ENCODE measurements around the gene EYS. TPM values are rescaled to one million over a fixed set of nuclear protein-coding genes. Genes with fewer than 3 reads are reported as not detected.

EYS gene
- total RNA-seq, 1 experiment from 2014 or later, result not detected

DNA sequence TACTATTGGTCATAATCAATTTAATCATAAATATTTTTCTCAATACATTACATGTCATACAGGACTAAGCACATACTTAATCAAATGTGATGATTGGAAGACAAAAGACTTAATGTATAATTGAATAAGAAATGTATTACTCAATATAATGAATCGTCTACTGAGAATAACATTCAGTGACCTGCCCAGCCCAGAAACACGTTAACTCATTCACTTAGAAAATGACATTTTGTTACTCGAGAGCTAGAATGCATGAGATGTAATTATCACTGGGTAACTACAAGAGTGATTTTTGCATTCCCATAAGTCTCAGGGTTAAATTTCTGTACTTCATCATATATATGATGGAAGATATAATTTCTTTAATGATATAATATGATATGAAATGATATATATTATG is 444.8 kb downstream of the EYS start:
- no peak for DNase-seq
- Histone ChIP-seq H3K4me1 (ENCODE audit: insufficient read depth, low read length) (no peaks in the 10 kb centered on the region), H3K79me1 (ENCODE audit: insufficient read depth, low read depth, low read length, poor library complexity, severe bottlenecking) (no peaks in the 10 kb centered on the region), H4K20me1 (ENCODE audit: control insufficient read depth, insufficient read depth, insufficient read length) (no peaks in the 10 kb centered on the region), H3K4me2 (ENCODE audit: insufficient read depth, insufficient read length, low read length) (no peak overlapping the region), H3T11ph (ENCODE audit: low read length) (no peak overlapping the region), H2BK12ac (ENCODE audit: insufficient read length, low read depth, low read length) (no peak overlapping the region), H4K91ac (ENCODE audit: insufficient read length, low read depth, low read length) (no peak overlapping the region), H2BK20ac (ENCODE audit: low read depth, low read length, poor library complexity, severe bottlenecking) (no peak overlapping the region), H3K27me3 (ENCODE audit: insufficient read depth, low read length) (no peaks in the 10 kb centered on the region), H3K23me2 (ENCODE audit: insufficient read length, low read depth, low read length, poor library complexity, severe bottlenecking) (no peaks in the 10 kb centered on the region), H3K56ac (ENCODE audit: insufficient read length, low read depth, low read length) (no peak overlapping the region), H2BK5ac (ENCODE audit: insufficient read length, low read length) (no peak overlapping the region), H3K23ac (ENCODE audit: insufficient read length, low read depth, low read length) (no peak overlapping the region), H4K8ac (replicated peaks; ENCODE audit: insufficient read length, low read depth, low read length) (no peak overlapping the region), H3K79me2 (ENCODE audit: insufficient read depth, low read length) (no peaks in the 10 kb centered on the region), H2AFZ (ENCODE audit: low read length) (no peak overlapping the region), H3K27ac (ENCODE audit: insufficient read length, low read depth, low read length) (no peak overlapping the region), H3K14ac (ENCODE audit: insufficient read depth, low read length) (no peak overlapping the region), H2BK15ac (ENCODE audit: low read depth, low read length) (no peak overlapping the region), H3K4ac (ENCODE audit: low read depth, low read length) (no peak overlapping the region), H2AK5ac (ENCODE audit: insufficient read length, low read length) (no peak overlapping the region), H4K5ac (ENCODE audit: insufficient read length, low read depth, low read length) (no peak overlapping the region), H2BK120ac (ENCODE audit: low read depth, low read length, poor library complexity, severe bottlenecking) (no peak overlapping the region), H3K9me3 (ENCODE audit: control insufficient read depth, low read depth, low read length) (no peaks in the 10 kb centered on the region), H3K18ac (ENCODE audit: insufficient read length, low read depth, low read length) (no peak overlapping the region), H3K9ac (ENCODE audit: extremely low read depth, insufficient read length, low read length) (no peak overlapping the region)
- no CpG with 5 or more reads among the region's 3 CpGs for WGBS (ENCODE audit: extremely low coverage, insufficient read length, low lambda C conversion rate)
- H3K27ac Mint-ChIP-seq, result no peak overlapping the region
- H3K9me3 Mint-ChIP-seq, result peaks cover 4% of the 10 kb centered on the region in 2 experiments; a peak in 4 of 5 replicates
- H3K27me3 Mint-ChIP-seq (ENCODE audit: low read depth), result no peaks in the 10 kb centered on the region
- H3K36me3 Mint-ChIP-seq (ENCODE audit: insufficient read depth in 1 of 3, low read depth in 3 of 3), result peaks cover 0 to 14% (median 3%) of the 10 kb centered on the region in 3 experiments; a peak in 4 of 7 replicates
- TF ChIP-seq, protein P1, sequence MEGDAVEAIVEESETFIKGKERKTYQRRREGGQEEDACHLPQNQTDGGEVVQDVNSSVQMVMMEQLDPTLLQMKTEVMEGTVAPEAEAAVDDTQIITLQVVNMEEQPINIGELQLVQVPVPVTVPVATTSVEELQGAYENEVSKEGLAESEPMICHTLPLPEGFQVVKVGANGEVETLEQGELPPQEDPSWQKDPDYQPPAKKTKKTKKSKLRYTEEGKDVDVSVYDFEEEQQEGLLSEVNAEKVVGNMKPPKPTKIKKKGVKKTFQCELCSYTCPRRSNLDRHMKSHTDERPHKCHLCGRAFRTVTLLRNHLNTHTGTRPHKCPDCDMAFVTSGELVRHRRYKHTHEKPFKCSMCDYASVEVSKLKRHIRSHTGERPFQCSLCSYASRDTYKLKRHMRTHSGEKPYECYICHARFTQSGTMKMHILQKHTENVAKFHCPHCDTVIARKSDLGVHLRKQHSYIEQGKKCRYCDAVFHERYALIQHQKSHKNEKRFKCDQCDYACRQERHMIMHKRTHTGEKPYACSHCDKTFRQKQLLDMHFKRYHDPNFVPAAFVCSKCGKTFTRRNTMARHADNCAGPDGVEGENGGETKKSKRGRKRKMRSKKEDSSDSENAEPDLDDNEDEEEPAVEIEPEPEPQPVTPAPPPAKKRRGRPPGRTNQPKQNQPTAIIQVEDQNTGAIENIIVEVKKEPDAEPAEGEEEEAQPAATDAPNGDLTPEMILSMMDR (conservative IDR thresholded peaks at IDR 0.05), result no peak
- H3K4me3 Mint-ChIP-seq, result no peak overlapping the region
- peaks cover 17 to 21% of the 10 kb centered on the region in 2 experiments for H3K4me1 Mint-ChIP-seq
